Panc1 (cell line): ENCODE results near the gene ENDOV. TPM values are rescaled to one million over a fixed set of nuclear protein-coding genes. Genes with fewer than 3 reads are reported as not detected.

ENCODE experiments used
- ATAC-seq: fragments of 200-7000 bp; cut with Tn5 transposase; 2 replicates; pipeline ENCODE4 v1.9.1; 2020; ENCODE audit warnings: mild to moderate bottlenecking, moderate library complexity
- BruUV-seq: library from RNA; stranded (reverse); fragments of 400-500 nt; replicated peaks from 2 replicates; lab custom pipeline; 2021; lab: Mats Ljungman, UMichigan
- CTCF ChIA-PET: fragments of 300-600 bp; sonication (Branson Sonifier 250); formaldehyde crosslinking; loops from one replicate; lab custom pipeline; 2022; ENCODE audit warnings: antibody characterized with exemption; lab: Charles Lee
- POLR2A ChIA-PET: fragments of 300-600 bp; sonication (Branson Sonifier 250); formaldehyde crosslinking; loops from one replicate; lab custom pipeline; 2022; ENCODE audit warnings: antibody characterized with exemption; lab: Charles Lee
- DNase-seq: peaks from one replicate; pipeline ENCODE4 v3.0.0-alpha.2; 2010; ENCODE audit warnings: low read depth, low spot score
- H3K27ac ChIP-seq: 2 replicates; pipeline ENCODE4 v1.5.1; 2011; ENCODE audit warnings: mild to moderate bottlenecking, low read length, inconsistent platforms
- H3K27me3 ChIP-seq: fragments of 200-500 bp; sonication (Bioruptor generic); 2 replicates; pipeline ENCODE4 v1.6.0; 2014; ENCODE audit warnings: low read length, inconsistent platforms; ENCODE audit not compliant: control insufficient read depth, insufficient read depth
- H3K36me3 ChIP-seq: fragments of 200-500 bp; sonication (Bioruptor generic); 2 replicates; pipeline ENCODE4 v1.5.1; 2014; ENCODE audit warnings: inconsistent platforms, mild to moderate bottlenecking, low read length, moderate library complexity; ENCODE audit not compliant: control insufficient read depth, insufficient read depth
- H3K4me1 ChIP-seq: 2 replicates; pipeline ENCODE4 v1.5.1; 2011; ENCODE audit warnings: inconsistent platforms, mild to moderate bottlenecking, low read length, moderate library complexity; ENCODE audit not compliant: control insufficient read depth, insufficient read depth
- H3K4me3 ChIP-seq, 2 experiments: 2 replicates each; pipeline ENCODE4 v1.5.1; 2011 to 2012; ENCODE audit warnings: low read depth in 2 of 2, low read length in 2 of 2, mild to moderate bottlenecking in 2 of 2, inconsistent platforms in 1 of 2, moderate library complexity in 1 of 2
- H3K9me3 ChIP-seq: fragments of 200-500 bp; sonication (Bioruptor generic); 2 replicates; pipeline ENCODE4 v1.5.1; 2014; ENCODE audit warnings: low read depth, mild to moderate bottlenecking, inconsistent platforms, low read length, moderate library complexity; ENCODE audit not compliant: control insufficient read depth, insufficient read depth
- CTCF ChIP-seq: fragments of 450-650 bp; IDR thresholded peaks from 2 replicates; pipeline ENCODE4 v1.5.1; 2017; ENCODE audit warnings: mild to moderate bottlenecking
- POLR2AphosphoS5 ChIP-seq: IDR thresholded peaks from 2 replicates; pipeline ENCODE4 v1.6.1; 2012; ENCODE audit warnings: mild to moderate bottlenecking, low read depth, low read length, moderate library complexity
- SIN3A ChIP-seq: IDR thresholded peaks from 2 replicates; pipeline ENCODE4 v1.6.1; 2012; ENCODE audit warnings: low read depth, mild to moderate bottlenecking, low read length, moderate library complexity, borderline replicate concordance; ENCODE audit not compliant: insufficient read depth
- TCF7L2 ChIP-seq: IDR thresholded peaks from 2 replicates; pipeline ENCODE4 v1.6.1; 2011; ENCODE audit warnings: mild to moderate bottlenecking, low read depth, low read length, inconsistent platforms
- in situ Hi-C: cut with HindIII; loops from 2 replicates; pipeline ENCODE4 v1.10.0; 2016; ENCODE audit warnings: low sequenced_read_pairs, low pct_unique_long_range_greater_than_20kb
- intact Hi-C: fragments of 100-400 bp; cut with micrococcal nuclease; formaldehyde crosslinking; loops from one replicate; pipeline ENCODE4 v1.10.0; 2022; ENCODE audit not compliant: unreplicated experiment
- total RNA-seq: library from RNA; stranded (reverse); gene quantifications from one replicate; pipeline ENCODE4 v1.2.1, GENCODE V29; 2021; ENCODE audit not compliant: unreplicated experiment
- TF ChIP-seq, protein P1 (sequence below), 2 experiments: IDR thresholded peaks; 2 replicates each; pipeline ENCODE4 v1.6.1; 2011 to 2012; ENCODE audit warnings: low read depth in 2 of 2, control low read depth in 1 of 2, low read length in 1 of 2, mild to moderate bottlenecking in 1 of 2, moderate library complexity in 1 of 2; ENCODE audit not compliant: insufficient read depth in 1 of 2

Gene ENDOV
- total RNA-seq, 1 experiment from 2014 or later, result 37.1 TPM

GRCh38 chr17:80386341-80386740, 28.6 kb upstream of the ENDOV start:
- intact Hi-C loops, result no loop called here
- Histone ChIP-seq H3K36me3 (peaks cover 42% of the 10 kb centered on the region), H3K4me3 (no peak overlapping the region), H3K9me3 (no peaks in the 10 kb centered on the region), H3K27me3 (no peaks in the 10 kb centered on the region), H3K4me1 (no peaks in the 10 kb centered on the region), H3K27ac (no peak overlapping the region)
- CTCF ChIA-PET, result no interaction called here
- in situ Hi-C loops, result no loop called here
- no peak for ATAC-seq
- no TSS peak for BruUV-seq
- POLR2A ChIA-PET, result interaction anchor here (0.6 kb wide), 1 partner anchor 554 kb away, joined by 3 read pairs; no protein-coding TSS in a partner anchor
- DNase-seq, result no peak
- no peak for TF ChIP-seq SIN3A
- no peak for TF ChIP-seq CTCF
- TF ChIP-seq, protein P1, sequence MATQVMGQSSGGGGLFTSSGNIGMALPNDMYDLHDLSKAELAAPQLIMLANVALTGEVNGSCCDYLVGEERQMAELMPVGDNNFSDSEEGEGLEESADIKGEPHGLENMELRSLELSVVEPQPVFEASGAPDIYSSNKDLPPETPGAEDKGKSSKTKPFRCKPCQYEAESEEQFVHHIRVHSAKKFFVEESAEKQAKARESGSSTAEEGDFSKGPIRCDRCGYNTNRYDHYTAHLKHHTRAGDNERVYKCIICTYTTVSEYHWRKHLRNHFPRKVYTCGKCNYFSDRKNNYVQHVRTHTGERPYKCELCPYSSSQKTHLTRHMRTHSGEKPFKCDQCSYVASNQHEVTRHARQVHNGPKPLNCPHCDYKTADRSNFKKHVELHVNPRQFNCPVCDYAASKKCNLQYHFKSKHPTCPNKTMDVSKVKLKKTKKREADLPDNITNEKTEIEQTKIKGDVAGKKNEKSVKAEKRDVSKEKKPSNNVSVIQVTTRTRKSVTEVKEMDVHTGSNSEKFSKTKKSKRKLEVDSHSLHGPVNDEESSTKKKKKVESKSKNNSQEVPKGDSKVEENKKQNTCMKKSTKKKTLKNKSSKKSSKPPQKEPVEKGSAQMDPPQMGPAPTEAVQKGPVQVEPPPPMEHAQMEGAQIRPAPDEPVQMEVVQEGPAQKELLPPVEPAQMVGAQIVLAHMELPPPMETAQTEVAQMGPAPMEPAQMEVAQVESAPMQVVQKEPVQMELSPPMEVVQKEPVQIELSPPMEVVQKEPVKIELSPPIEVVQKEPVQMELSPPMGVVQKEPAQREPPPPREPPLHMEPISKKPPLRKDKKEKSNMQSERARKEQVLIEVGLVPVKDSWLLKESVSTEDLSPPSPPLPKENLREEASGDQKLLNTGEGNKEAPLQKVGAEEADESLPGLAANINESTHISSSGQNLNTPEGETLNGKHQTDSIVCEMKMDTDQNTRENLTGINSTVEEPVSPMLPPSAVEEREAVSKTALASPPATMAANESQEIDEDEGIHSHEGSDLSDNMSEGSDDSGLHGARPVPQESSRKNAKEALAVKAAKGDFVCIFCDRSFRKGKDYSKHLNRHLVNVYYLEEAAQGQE (IDR thresholded peaks at IDR 0.05; ENCODE audit: insufficient read depth in 1 of 2, low read depth in 2 of 2, low read length in 1 of 2), result no peak
- TF ChIP-seq TCF7L2, result no peak
- TF ChIP-seq POLR2AphosphoS5, result no peak

- Histone ChIP-seq H3K27ac (no peak overlapping the region), H3K36me3 (peaks cover 37% of the 10 kb centered on the region), H3K27me3 (no peaks in the 10 kb centered on the region), H3K4me1 (no peaks in the 10 kb centered on the region), H3K9me3 (no peaks in the 10 kb centered on the region), H3K4me3 (no peak overlapping the region)
- no peak for TF ChIP-seq POLR2AphosphoS5
- TF ChIP-seq, protein P1 (IDR thresholded peaks at IDR 0.05; ENCODE audit: insufficient read depth in 1 of 2, low read depth in 2 of 2, low read length in 1 of 2), result no peak
- no peak for TF ChIP-seq CTCF
- no peak for TF ChIP-seq SIN3A
- TF ChIP-seq TCF7L2, result no peak
- ChIA-PET CTCF (no interaction called here), POLR2A (interaction anchor here (0.6 kb wide), 1 partner anchor 555 kb away, joined by 3 read pairs; no protein-coding TSS in a partner anchor)
- BruUV-seq, result no TSS peak
- no peak for ATAC-seq
- intact Hi-C loops, result no loop called here
- no peak for DNase-seq
- in situ Hi-C loops, result no loop called here
Measured at GRCh38 chr17:80387071-80387470, 27.9 kb upstream of the ENDOV start.
